Measurements from ENCODE around the gene HOXB3.
"Not testable (repeated sequence)": the region's sequence is repeated elsewhere in the genome, so short reads cannot be mapped to it uniquely, and the experiment has no call there.

HOXB3 gene

GRCh38 chr17:48542114-48542656 lies 47.9 kb downstream of the HOXB3 start:
- peak; percentile 9 for DNase-seq

GRCh38 chr17:48541577-48542113 lies 48.4 kb downstream of the HOXB3 start:
- no peak for DNase-seq

- no peak for DNase-seq
Observed at GRCh38 chr17:48541036-48541576, 48.9 kb downstream of the HOXB3 start.

GRCh38 chr17:48540213-48540612 lies 49.8 kb downstream of the HOXB3 start:
- no peak for DNase-seq

GRCh38 chr17:48539177-48539576 lies 50.9 kb downstream of the HOXB3 start:
- no peak for DNase-seq

GRCh38 chr17:48537316-48537715 lies 52.7 kb downstream of the HOXB3 start:
- no peak for DNase-seq

- not testable (repeated sequence) for DNase-seq
Observed at GRCh38 chr17:48535793-48536559, 54.1 kb downstream of the HOXB3 start.

GRCh38 chr17:48532261-48532660 lies 57.8 kb downstream of the HOXB3 start:
- DNase-seq, result no peak

GRCh38 chr17:48530887-48531272 lies 59.2 kb downstream of the HOXB3 start, which contains the start of gene HOXB1:
HOXB1 (minus strand) TSS chr17:48531011; CDS start chr17:48530904, 107 bp downstream.
- no peak for DNase-seq

- no peak for DNase-seq
Observed at GRCh38 chr17:48530208-48530886, 59.7 kb downstream of the HOXB3 start.

- DNase-seq, result no peak
Observed at GRCh38 chr17:48529683-48530009, 60.4 kb downstream of the HOXB3 start.

GRCh38 chr17:48528936-48529682 lies 60.9 kb downstream of the HOXB3 start:
- DNase-seq, result no peak

GRCh38 chr17:48528153-48528935 lies 61.7 kb downstream of the HOXB3 start:
- DNase-seq, result no peak

GRCh38 chr17:48527547-48527932 lies 62.5 kb downstream of the HOXB3 start:
- no peak for DNase-seq

GRCh38 chr17:48526608-48527546 lies 63.2 kb downstream of the HOXB3 start:
- DNase-seq, result no peak

- DNase-seq, result no peak
Observed at GRCh38 chr17:48523010-48523409, 67.0 kb downstream of the HOXB3 start.

GRCh38 chr17:48522031-48522653 lies 67.9 kb downstream of the HOXB3 start:
- no peak for DNase-seq

- no peak for DNase-seq
Observed at GRCh38 chr17:48520631-48521079, 69.4 kb downstream of the HOXB3 start.

GRCh38 chr17:48519427-48519826 lies 70.6 kb downstream of the HOXB3 start:
- DNase-seq, result no peak

GRCh38 chr17:48517478-48517877 lies 72.6 kb downstream of the HOXB3 start:
- DNase-seq, result no peak
